ENCODE results near the gene REV3L.
"Not testable (repeated sequence)": the region's sequence is repeated elsewhere in the genome, so short reads cannot be mapped to it uniquely, and the experiment has no call there.

GRCh38 chr6:111300938-111301800 lies 181.8 kb downstream of the REV3L start:
- TF ChIP-seq EZH2 (optimal IDR thresholded peaks at IDR 0.05; ENCODE audit: low read depth, low read length): not testable (repeated sequence)
- TF ChIP-seq, protein P1, sequence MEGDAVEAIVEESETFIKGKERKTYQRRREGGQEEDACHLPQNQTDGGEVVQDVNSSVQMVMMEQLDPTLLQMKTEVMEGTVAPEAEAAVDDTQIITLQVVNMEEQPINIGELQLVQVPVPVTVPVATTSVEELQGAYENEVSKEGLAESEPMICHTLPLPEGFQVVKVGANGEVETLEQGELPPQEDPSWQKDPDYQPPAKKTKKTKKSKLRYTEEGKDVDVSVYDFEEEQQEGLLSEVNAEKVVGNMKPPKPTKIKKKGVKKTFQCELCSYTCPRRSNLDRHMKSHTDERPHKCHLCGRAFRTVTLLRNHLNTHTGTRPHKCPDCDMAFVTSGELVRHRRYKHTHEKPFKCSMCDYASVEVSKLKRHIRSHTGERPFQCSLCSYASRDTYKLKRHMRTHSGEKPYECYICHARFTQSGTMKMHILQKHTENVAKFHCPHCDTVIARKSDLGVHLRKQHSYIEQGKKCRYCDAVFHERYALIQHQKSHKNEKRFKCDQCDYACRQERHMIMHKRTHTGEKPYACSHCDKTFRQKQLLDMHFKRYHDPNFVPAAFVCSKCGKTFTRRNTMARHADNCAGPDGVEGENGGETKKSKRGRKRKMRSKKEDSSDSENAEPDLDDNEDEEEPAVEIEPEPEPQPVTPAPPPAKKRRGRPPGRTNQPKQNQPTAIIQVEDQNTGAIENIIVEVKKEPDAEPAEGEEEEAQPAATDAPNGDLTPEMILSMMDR (IDR thresholded peaks at IDR 0.05; ENCODE audit: low read length): not testable (repeated sequence)

Data from MM.1S (cell line).